Neural progenitor cell (in vitro differentiated cells): Measurements from ENCODE around the gene TBX21.

ENCODE experiments used
- EZH2phosphoT487 ChIP-seq: fragments of 200-600 bp; sonication (generic); IDR thresholded peaks from 2 replicates; pipeline ENCODE4 v1.6.1; 2017; ENCODE audit warnings: antibody characterized with exemption
- TF ChIP-seq, protein P1 (sequence below): fragments of 200-600 bp; sonication (generic); IDR thresholded peaks from 2 replicates; pipeline ENCODE4 v1.5.1; 2017; ENCODE audit warnings: antibody characterized with exemption, mild to moderate bottlenecking

DNA sequence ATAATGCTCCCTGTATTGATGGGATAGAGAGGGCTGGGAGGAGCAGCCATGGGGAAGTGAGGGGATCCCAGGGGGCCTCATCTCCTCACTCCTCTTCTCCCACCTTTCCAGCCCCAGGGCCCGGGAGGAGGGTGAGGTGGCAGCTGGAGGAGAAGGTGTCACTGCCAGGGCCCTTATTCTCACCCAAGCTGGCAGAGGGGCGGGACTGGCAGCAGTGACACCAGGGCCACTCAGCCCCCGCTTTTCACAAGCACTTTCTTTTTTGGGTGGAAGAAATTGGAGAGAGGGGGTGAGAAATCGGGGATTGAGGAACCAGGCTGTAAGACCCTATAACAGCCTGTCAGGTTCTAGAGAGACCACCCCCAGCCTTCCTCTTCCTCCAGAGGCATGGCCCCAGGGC is 2.4 kb upstream of the TBX21 start:
- no peak for TF ChIP-seq EZH2phosphoT487
- TF ChIP-seq, protein P1, sequence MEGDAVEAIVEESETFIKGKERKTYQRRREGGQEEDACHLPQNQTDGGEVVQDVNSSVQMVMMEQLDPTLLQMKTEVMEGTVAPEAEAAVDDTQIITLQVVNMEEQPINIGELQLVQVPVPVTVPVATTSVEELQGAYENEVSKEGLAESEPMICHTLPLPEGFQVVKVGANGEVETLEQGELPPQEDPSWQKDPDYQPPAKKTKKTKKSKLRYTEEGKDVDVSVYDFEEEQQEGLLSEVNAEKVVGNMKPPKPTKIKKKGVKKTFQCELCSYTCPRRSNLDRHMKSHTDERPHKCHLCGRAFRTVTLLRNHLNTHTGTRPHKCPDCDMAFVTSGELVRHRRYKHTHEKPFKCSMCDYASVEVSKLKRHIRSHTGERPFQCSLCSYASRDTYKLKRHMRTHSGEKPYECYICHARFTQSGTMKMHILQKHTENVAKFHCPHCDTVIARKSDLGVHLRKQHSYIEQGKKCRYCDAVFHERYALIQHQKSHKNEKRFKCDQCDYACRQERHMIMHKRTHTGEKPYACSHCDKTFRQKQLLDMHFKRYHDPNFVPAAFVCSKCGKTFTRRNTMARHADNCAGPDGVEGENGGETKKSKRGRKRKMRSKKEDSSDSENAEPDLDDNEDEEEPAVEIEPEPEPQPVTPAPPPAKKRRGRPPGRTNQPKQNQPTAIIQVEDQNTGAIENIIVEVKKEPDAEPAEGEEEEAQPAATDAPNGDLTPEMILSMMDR = no peak
